ENCODE results near the gene CBFA2T2. TPM values are rescaled to one million over a fixed set of nuclear protein-coding genes. Genes with fewer than 3 reads are reported as not detected.

Gene CBFA2T2
- total RNA-seq, 3 donors from 2014 or later (not counting 1 experiment from before 2014, with no cell fraction given): 16.5 to 27.5 (median 18.5) TPM

DNA sequence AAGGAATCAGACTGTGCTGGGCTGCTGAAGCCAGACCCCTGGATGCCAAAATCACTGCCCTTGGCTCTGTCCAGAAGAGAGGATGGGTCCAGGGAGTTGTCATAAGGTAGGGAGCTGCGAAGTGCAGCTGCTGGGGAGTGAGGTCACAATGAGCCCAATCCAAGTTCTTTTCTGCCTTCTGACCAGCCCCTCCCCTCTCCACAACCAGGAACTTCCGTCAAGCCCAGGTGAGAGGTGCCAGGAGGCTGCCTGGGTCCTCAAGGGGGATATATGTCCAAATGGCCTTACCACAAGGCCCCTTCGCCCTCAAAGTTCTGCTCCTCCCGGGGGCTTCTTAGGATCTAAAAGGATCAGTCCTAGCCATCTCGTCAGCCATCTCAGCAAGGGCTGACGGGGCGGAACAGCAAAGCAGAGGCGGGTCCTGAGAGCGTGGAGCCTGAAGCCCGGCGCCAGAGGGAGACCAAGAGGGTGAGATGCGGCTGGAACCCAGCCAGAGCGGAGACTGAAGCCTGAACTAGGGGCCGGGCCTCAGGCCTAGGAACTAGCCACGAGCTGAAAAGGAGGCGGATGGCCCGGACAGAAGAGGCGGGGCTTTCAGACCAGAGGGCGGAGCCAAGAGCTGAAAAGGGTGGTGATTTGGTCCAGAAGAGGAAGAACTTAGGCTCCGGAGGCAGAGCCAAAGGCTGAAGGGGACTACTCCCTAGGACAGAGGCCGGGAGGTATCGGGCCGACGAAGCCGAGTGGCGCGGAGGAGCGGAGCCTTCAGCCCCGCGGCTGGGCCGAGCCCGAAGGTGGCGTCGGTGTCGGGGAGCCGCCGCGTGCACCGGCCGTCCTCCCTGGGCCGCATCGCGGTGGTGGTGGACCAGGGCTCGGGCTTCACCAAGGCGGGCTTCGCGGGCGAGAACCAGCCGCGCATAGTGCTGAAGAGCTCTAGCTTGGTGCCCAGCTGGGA is 176.7 kb downstream of the CBFA2T2 start, which contains the start of gene ACTL10:
Gene ACTL10 (plus strand): TSS at position 651 of the 952 bp plus-strand sequence. CDS start 555 bp downstream, outside the sequence.
- Histone ChIP-seq H3K27ac (ENCODE audit: low read length) (peak within 1 kb of the TSS; percentile 53), H3K27me3 (ENCODE audit: control insufficient read depth, insufficient read depth, low read length) (no peaks in the 10 kb centered on the region), H3K9me3 (ENCODE audit: control insufficient read depth, insufficient read depth, low read length) (no peaks in the 10 kb centered on the region), H3K4me3 (ENCODE audit: low read length) (peak within 1 kb of the TSS; percentile 58), H3K4me1 (ENCODE audit: control insufficient read depth, insufficient read depth, low read length) (peaks cover 51% of the 10 kb centered on the region), H3K36me3 (ENCODE audit: control insufficient read depth, insufficient read depth, low read length) (no peaks in the 10 kb centered on the region)
- Mint-ChIP-seq H3K36me3 (no peaks in the 10 kb centered on the region), H3K4me3 (peak within 1 kb of the TSS; percentile 97), H3K9me3 (no peaks in the 10 kb centered on the region), H3K27ac (peak within 1 kb of the TSS; percentile 89 to 96), H3K27me3 (ENCODE audit: low read depth in 2 of 2) (no peaks in the 10 kb centered on the region), H3K4me1 (peaks cover 26 to 44% of the 10 kb centered on the region in 2 donors)
- 8% methylated on average over 50 of the region's 50 CpGs for WGBS (ENCODE audit: insufficient coverage)
- peak; percentile 82 to 89 for DNase-seq
- intact Hi-C loops (cut with micrococcal nuclease): loop anchor here (2.0 kb wide), 1 partner anchor 20 kb away; the partner anchor contains the start of gene E2F1
- peak; percentile 65 to 84 (median 67) for ATAC-seq
- TF ChIP-seq, protein P1, sequence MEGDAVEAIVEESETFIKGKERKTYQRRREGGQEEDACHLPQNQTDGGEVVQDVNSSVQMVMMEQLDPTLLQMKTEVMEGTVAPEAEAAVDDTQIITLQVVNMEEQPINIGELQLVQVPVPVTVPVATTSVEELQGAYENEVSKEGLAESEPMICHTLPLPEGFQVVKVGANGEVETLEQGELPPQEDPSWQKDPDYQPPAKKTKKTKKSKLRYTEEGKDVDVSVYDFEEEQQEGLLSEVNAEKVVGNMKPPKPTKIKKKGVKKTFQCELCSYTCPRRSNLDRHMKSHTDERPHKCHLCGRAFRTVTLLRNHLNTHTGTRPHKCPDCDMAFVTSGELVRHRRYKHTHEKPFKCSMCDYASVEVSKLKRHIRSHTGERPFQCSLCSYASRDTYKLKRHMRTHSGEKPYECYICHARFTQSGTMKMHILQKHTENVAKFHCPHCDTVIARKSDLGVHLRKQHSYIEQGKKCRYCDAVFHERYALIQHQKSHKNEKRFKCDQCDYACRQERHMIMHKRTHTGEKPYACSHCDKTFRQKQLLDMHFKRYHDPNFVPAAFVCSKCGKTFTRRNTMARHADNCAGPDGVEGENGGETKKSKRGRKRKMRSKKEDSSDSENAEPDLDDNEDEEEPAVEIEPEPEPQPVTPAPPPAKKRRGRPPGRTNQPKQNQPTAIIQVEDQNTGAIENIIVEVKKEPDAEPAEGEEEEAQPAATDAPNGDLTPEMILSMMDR (IDR thresholded peaks at IDR 0.05): no peak

DNA sequence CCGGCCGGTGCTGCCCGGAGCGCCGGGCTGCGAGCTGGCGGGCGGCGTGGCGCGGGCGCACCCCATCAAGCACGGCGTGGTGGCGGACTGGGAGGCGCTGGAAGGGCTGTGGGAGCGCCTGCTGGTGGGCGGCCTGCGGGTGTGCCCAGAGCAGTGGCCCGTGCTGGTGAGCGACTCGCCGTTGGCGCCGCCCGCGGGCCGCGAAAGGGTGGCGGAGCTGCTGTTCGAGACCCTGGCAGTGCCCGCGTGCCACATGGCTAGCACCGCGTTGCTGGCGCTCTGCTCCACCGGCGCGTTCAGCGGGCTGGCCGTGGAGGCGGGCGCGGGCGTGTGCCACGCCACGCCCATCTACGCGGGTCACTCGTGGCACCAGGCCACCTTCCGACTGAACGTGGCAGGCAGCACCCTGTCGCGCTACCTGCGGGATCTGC is 177.4 kb downstream of the CBFA2T2 start:
- ATAC-seq (peak; percentile 10 to 33 (median 25)), DNase-seq (peak; percentile 40 to 67)
- no peaks in the 10 kb centered on the region for H3K36me3 Mint-ChIP-seq
- H3K9me3 ChIP-seq (ENCODE audit: control insufficient read depth, insufficient read depth, low read length): no peaks in the 10 kb centered on the region
- H3K4me3 ChIP-seq (ENCODE audit: low read length): peak overlapping the region; percentile 58
- H3K4me3 Mint-ChIP-seq: peak overlapping the region; percentile 84
- 12% methylated on average over 55 of the region's 55 CpGs for WGBS (ENCODE audit: insufficient coverage)
- no peaks in the 10 kb centered on the region for H3K9me3 Mint-ChIP-seq
- H3K27ac ChIP-seq (ENCODE audit: low read length): peak overlapping the region; percentile 19
- H3K27me3 Mint-ChIP-seq (ENCODE audit: low read depth in 2 of 2): no peaks in the 10 kb centered on the region
- intact Hi-C loops (cut with micrococcal nuclease): loop anchor here (2.0 kb wide), 1 partner anchor 20 kb away; the partner anchor contains the start of gene E2F1
- H3K4me1 Mint-ChIP-seq: peaks cover 26 to 44% of the 10 kb centered on the region in 2 donors
- H3K27ac Mint-ChIP-seq: peak overlapping the region; percentile 85 to 96
- TF ChIP-seq, protein P1 (IDR thresholded peaks at IDR 0.05): no peak
- H3K27me3 ChIP-seq (ENCODE audit: control insufficient read depth, insufficient read depth, low read length): no peaks in the 10 kb centered on the region
- peaks cover 49% of the 10 kb centered on the region for H3K4me1 ChIP-seq (ENCODE audit: control insufficient read depth, insufficient read depth, low read length)
- H3K36me3 ChIP-seq (ENCODE audit: control insufficient read depth, insufficient read depth, low read length): no peaks in the 10 kb centered on the region

DNA sequence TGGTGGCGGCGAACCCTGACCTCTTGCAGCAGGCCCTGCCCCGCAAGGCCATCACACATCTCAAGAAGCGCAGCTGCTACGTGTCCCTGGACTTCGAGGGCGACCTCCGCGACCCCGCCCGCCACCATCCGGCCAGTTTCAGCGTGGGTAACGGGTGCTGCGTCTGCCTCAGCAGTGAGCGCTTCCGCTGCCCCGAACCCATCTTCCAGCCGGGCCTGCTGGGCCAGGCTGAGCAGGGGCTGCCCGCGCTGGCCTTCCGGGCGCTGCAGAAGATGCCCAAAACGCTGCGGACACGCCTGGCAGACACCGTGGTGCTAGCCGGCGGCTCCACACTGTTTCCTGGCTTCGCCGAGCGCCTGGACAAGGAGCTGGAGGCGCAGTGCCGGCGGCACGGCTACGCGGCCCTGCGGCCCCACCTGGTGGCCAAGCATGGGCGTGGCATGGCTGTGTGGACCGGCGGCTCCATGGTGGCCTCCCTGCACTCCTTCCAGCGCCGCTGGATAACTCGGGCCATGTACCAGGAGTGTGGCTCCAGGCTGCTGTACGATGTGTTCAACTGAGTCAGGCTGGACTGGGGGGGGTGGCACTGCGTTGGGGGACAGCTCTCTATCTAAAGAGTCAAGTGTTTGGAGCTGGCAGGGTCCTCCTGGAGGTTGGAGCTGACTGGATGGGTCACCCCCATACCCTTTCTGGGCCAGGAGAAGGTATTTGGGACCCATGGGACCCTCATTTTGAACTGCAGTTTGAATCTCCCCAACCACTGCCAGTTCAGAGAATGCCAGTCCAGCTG is 178.0 kb downstream of the CBFA2T2 start:
- peak; percentile 80 to 89 for DNase-seq
- WGBS (ENCODE audit: insufficient coverage): 9% methylated on average over 47 of the region's 47 CpGs
- Histone ChIP-seq H3K4me1 (ENCODE audit: control insufficient read depth, insufficient read depth, low read length) (peaks cover 49% of the 10 kb centered on the region), H3K27ac (ENCODE audit: low read length) (peak overlapping the region; percentile 19), H3K36me3 (ENCODE audit: control insufficient read depth, insufficient read depth, low read length) (no peaks in the 10 kb centered on the region), H3K9me3 (ENCODE audit: control insufficient read depth, insufficient read depth, low read length) (no peaks in the 10 kb centered on the region), H3K27me3 (ENCODE audit: control insufficient read depth, insufficient read depth, low read length) (no peaks in the 10 kb centered on the region), H3K4me3 (ENCODE audit: low read length) (peak overlapping the region; percentile 58)
- Mint-ChIP-seq H3K27me3 (ENCODE audit: low read depth in 2 of 2) (no peaks in the 10 kb centered on the region), H3K36me3 (no peaks in the 10 kb centered on the region), H3K9me3 (no peaks in the 10 kb centered on the region), H3K4me1 (peaks cover 24 to 42% of the 10 kb centered on the region in 2 donors), H3K27ac (peak overlapping the region; percentile 38 to 96), H3K4me3 (peak overlapping the region; percentile 84)
- ATAC-seq: peak; percentile 63 to 75 (median 65)
- intact Hi-C loops (cut with micrococcal nuclease): loop anchor here (1.0 to 2.0 kb wide), 2 partner anchors 19 to 211 kb away; partner anchors contain the start of gene E2F1
- TF ChIP-seq, protein P1 (IDR thresholded peaks at IDR 0.05): peak; percentile 90
